Measurements from ENCODE around the gene SRP14. TPM values are rescaled to one million over a fixed set of nuclear protein-coding genes. Genes with fewer than 3 reads are reported as not detected.

The SRP14 gene
- total RNA-seq, 1 experiment from 2014 or later = 223 TPM

GRCh38 chr15:40082195-40082883, 43.4 kb upstream of the SRP14 start:
- no peaks in the 10 kb centered on the region for H3K27me3 ChIP-seq (replicated peaks; ENCODE audit: control insufficient read depth, insufficient read depth, low read length)
- TSS peak; percentile 97 for BruUV-seq (replicated peaks)
- peak overlapping the region; percentile 98 for H3K27ac Mint-ChIP-seq (ENCODE audit: unreplicated experiment)
- H3K9me3 Mint-ChIP-seq (ENCODE audit: unreplicated experiment) = no peaks in the 10 kb centered on the region
- intact Hi-C loops (cut with micrococcal nuclease; ENCODE audit: unreplicated experiment) = no loop called here
- peaks cover 6% of the 10 kb centered on the region for H3K36me3 Mint-ChIP-seq (ENCODE audit: insufficient read depth, unreplicated experiment)
- TF ChIP-seq CTCF (IDR thresholded peaks at IDR 0.05; ENCODE audit: insufficient read depth in 1 of 2, low read depth in 1 of 2, low read length in 1 of 2, severe bottlenecking in 1 of 2, unreplicated experiment in 1 of 2) = no peak
- no peaks in the 10 kb centered on the region for H3K9me3 ChIP-seq
- peak overlapping the region; percentile 5; the same call in 1 of the 2 replicates for H3K4me3 ChIP-seq (ENCODE audit: low read depth, low read length)
- ChIA-PET POLR2A (interaction anchor here (0.9 to 2.0 kb wide), 3 partner anchors 17 to 24 kb away, joined by 3 to 20 read pairs (median 3); no protein-coding TSS in a partner anchor), CTCF (interaction anchor here (1.0 to 1.3 kb wide), 4 partner anchors 17 to 27 kb away, joined by 3 to 6 read pairs (median 4); partner anchors contain the start of gene BMF)
- DNase-seq = no peak
- H3K4me1 Mint-ChIP-seq (ENCODE audit: low read depth, unreplicated experiment) = peaks cover 39% of the 10 kb centered on the region
- peaks cover 61% of the 10 kb centered on the region for H3K4me1 ChIP-seq
- no peaks in the 10 kb centered on the region for H3K27me3 Mint-ChIP-seq (ENCODE audit: insufficient read depth, unreplicated experiment)
- H3K4me3 Mint-ChIP-seq (ENCODE audit: unreplicated experiment) = peak overlapping the region; percentile 85
- no peaks in the 10 kb centered on the region for H3K36me3 ChIP-seq (ENCODE audit: control insufficient read depth, insufficient read depth, low read length)

DNA sequence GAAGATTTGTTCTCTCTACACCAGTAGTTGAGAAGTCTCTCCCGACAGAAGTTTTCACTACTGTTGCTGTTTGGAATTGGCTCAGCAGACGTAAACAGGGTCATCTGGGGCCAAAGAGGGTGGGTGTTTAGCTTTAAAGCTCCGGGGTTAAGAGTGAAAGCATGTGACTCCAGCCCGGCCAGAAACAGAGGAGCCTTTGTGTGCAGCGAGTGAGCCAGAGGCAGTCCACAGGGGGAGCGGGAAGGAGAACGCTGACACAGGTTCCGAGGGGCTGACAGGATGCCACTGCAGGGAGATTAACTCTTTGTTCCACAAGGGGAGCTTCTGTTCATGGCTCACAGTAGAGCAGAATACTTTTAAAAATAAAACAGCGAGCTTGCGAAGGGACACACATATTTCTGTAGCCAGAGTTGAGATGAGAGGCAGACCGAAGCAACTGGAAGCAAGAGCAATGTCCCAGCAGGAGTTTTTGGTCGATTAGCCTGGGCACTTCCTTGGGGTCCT, 42.8 kb upstream of the SRP14 start:
- Histone ChIP-seq H3K36me3 (ENCODE audit: control insufficient read depth, insufficient read depth, low read length) (no peaks in the 10 kb centered on the region), H3K27me3 (replicated peaks; ENCODE audit: control insufficient read depth, insufficient read depth, low read length) (no peaks in the 10 kb centered on the region), H3K9me3 (no peaks in the 10 kb centered on the region), H3K4me3 (ENCODE audit: low read depth, low read length) (peak overlapping the region; percentile 12; the same call in 1 of the 2 replicates), H3K4me1 (peaks cover 55% of the 10 kb centered on the region)
- Mint-ChIP-seq H3K27me3 (ENCODE audit: insufficient read depth, unreplicated experiment) (no peaks in the 10 kb centered on the region), H3K36me3 (ENCODE audit: insufficient read depth, unreplicated experiment) (peaks cover 6% of the 10 kb centered on the region), H3K9me3 (ENCODE audit: unreplicated experiment) (no peaks in the 10 kb centered on the region), H3K27ac (ENCODE audit: unreplicated experiment) (peak overlapping the region; percentile 98), H3K4me1 (ENCODE audit: low read depth, unreplicated experiment) (peaks cover 39% of the 10 kb centered on the region), H3K4me3 (ENCODE audit: unreplicated experiment) (peak overlapping the region; percentile 85)
- DNase-seq = peak; percentile 77 to 85
- CTCF ChIA-PET = interaction anchor here (0.6 to 1.3 kb wide), 5 partner anchors 17 to 389 kb away, joined by 3 to 6 read pairs (median 4); partner anchors contain the start of gene BMF
- intact Hi-C loops (cut with micrococcal nuclease; ENCODE audit: unreplicated experiment) = loop anchor here (1.0 kb wide), 1 partner anchor 25 kb away; no protein-coding TSS in a partner anchor
- no peak for TF ChIP-seq CTCF (IDR thresholded peaks at IDR 0.05; ENCODE audit: insufficient read depth in 1 of 2, low read depth in 1 of 2, low read length in 1 of 2, severe bottlenecking in 1 of 2, unreplicated experiment in 1 of 2)
- no TSS peak for BruUV-seq (replicated peaks)
- POLR2A ChIA-PET = interaction anchor here (0.9 to 2.0 kb wide), 3 partner anchors 17 to 25 kb away, joined by 3 to 20 read pairs (median 3); no protein-coding TSS in a partner anchor

GRCh38 chr15:40080847-40081246, 41.9 kb upstream of the SRP14 start:
- no TSS peak for BruUV-seq (replicated peaks)
- TF ChIP-seq CTCF (IDR thresholded peaks at IDR 0.05; ENCODE audit: insufficient read depth in 1 of 2, low read depth in 1 of 2, low read length in 1 of 2, severe bottlenecking in 1 of 2, unreplicated experiment in 1 of 2) = no peak
- Histone ChIP-seq H3K9me3 (no peaks in the 10 kb centered on the region), H3K4me3 (ENCODE audit: low read depth, low read length) (no peak overlapping the region), H3K36me3 (ENCODE audit: control insufficient read depth, insufficient read depth, low read length) (no peaks in the 10 kb centered on the region), H3K4me1 (peaks cover 46% of the 10 kb centered on the region), H3K27me3 (replicated peaks; ENCODE audit: control insufficient read depth, insufficient read depth, low read length) (no peaks in the 10 kb centered on the region)
- ChIA-PET CTCF (interaction anchor here (1.1 to 1.3 kb wide), 2 partner anchors 26 to 28 kb away, joined by 3 to 6 read pairs; partner anchors contain the start of gene BMF), POLR2A (no interaction called here)
- DNase-seq = no peak
- peak overlapping the region; percentile 98 for H3K27ac Mint-ChIP-seq (ENCODE audit: unreplicated experiment)
- peak overlapping the region; percentile 85 for H3K4me3 Mint-ChIP-seq (ENCODE audit: unreplicated experiment)
- peaks cover 34% of the 10 kb centered on the region for H3K4me1 Mint-ChIP-seq (ENCODE audit: low read depth, unreplicated experiment)
- H3K36me3 Mint-ChIP-seq (ENCODE audit: insufficient read depth, unreplicated experiment) = peaks cover 6% of the 10 kb centered on the region
- intact Hi-C loops (cut with micrococcal nuclease; ENCODE audit: unreplicated experiment) = loop anchor here (1.0 kb wide), 1 partner anchor 25 kb away; no protein-coding TSS in a partner anchor
- no peaks in the 10 kb centered on the region for H3K9me3 Mint-ChIP-seq (ENCODE audit: unreplicated experiment)
- no peaks in the 10 kb centered on the region for H3K27me3 Mint-ChIP-seq (ENCODE audit: insufficient read depth, unreplicated experiment)

Measured in Caco-2 (cell line).